NOMO-1 treated with dmso at 0.1 percent for 144 hours (cell line): ENCODE data around the gene UBL7.
"Not testable (repeated sequence)": the region's sequence is repeated elsewhere in the genome, so short reads cannot be mapped to it uniquely, and the experiment has no call there.

Experiments
- DNase-seq: peaks from one replicate; lab custom pipeline; 2025; ENCODE audit not compliant: unreplicated experiment; lab: John Stamatoyannopoulos, UW

Gene UBL7

GRCh38 chr15:74464216-74464615, 3.3 kb upstream of the UBL7 start:
- no peak for DNase-seq

- DNase-seq: no peak
Measured at GRCh38 chr15:74463634-74464033, 2.7 kb upstream of the UBL7 start.

GRCh38 chr15:74461847-74462511, 1.0 kb upstream of the UBL7 start:
- DNase-seq: no peak

- peak; percentile 29 for DNase-seq
Measured at GRCh38 chr15:74460298-74460697, 662 bp downstream of the UBL7 start.

GRCh38 chr15:74459798-74460197, 1.2 kb downstream of the UBL7 start:
- DNase-seq: not testable (repeated sequence)

- no peak for DNase-seq
Measured at GRCh38 chr15:74458473-74458872, 2.5 kb downstream of the UBL7 start.

GRCh38 chr15:74457036-74457435, 3.9 kb downstream of the UBL7 start:
- not testable (repeated sequence) for DNase-seq

GRCh38 chr15:74454764-74455500, 6.0 kb downstream of the UBL7 start:
- no peak for DNase-seq

- no peak for DNase-seq
Measured at GRCh38 chr15:74453925-74454763, 6.8 kb downstream of the UBL7 start.

- DNase-seq: no peak
Measured at GRCh38 chr15:74451861-74452835, 8.8 kb downstream of the UBL7 start.

GRCh38 chr15:74451322-74451721, 9.6 kb downstream of the UBL7 start:
- no peak for DNase-seq

GRCh38 chr15:74449643-74450205, 11.2 kb downstream of the UBL7 start:
- DNase-seq: no peak

GRCh38 chr15:74449095-74449494, 11.9 kb downstream of the UBL7 start:
- no peak for DNase-seq

- no peak for DNase-seq
Measured at GRCh38 chr15:74445816-74446763, 14.9 kb downstream of the UBL7 start.

- no peak for DNase-seq
Measured at GRCh38 chr15:74444106-74445062, 16.6 kb downstream of the UBL7 start.

- no peak for DNase-seq
Measured at GRCh38 chr15:74443100-74443909, 17.7 kb downstream of the UBL7 start.

GRCh38 chr15:74442604-74443003, 18.4 kb downstream of the UBL7 start:
- DNase-seq: no peak
